Neural progenitor cell (in vitro differentiated cells): ENCODE data around the gene TRHDE.
A peak's percentile ranks its signal among the peaks of the same experiment; 100 is the strongest.

ENCODE experiments used
- CTCF ChIP-seq: fragments of 200-600 bp; sonication (generic); IDR thresholded peaks from 2 replicates; pipeline ENCODE4 v1.5.1; 2017; ENCODE audit warnings: antibody characterized with exemption, mild to moderate bottlenecking
- EZH2 ChIP-seq: fragments of 200-600 bp; sonication (generic); IDR thresholded peaks from 2 replicates; pipeline ENCODE4 v1.6.1; 2017; ENCODE audit warnings: antibody characterized with exemption, mild to moderate bottlenecking, moderate library complexity
- EZH2phosphoT487 ChIP-seq: fragments of 200-600 bp; sonication (generic); IDR thresholded peaks from 2 replicates; pipeline ENCODE4 v1.6.1; 2017; ENCODE audit warnings: antibody characterized with exemption

- TF ChIP-seq CTCF = no peak
- peak; percentile 85 for TF ChIP-seq EZH2
- TF ChIP-seq EZH2phosphoT487 = peak; percentile 96
Observed at GRCh38 chr12:72272731-72273498, 745 bp downstream of the TRHDE start.
